OCI-LY3 (cell line): ENCODE measurements around the gene BRI3.

Experiments
- H2AFZ ChIP-seq: fragments of 200-600, 300-600 bp; shearing (Covaris generic); 2 replicates; pipeline ENCODE4 v1.6.0; 2014; ENCODE audit warnings: antibody characterized with exemption, low read depth, low read length
- H3K27ac ChIP-seq: fragments of 200-600, 300-600 bp; sonication (generic); 2 replicates; pipeline ENCODE4 v1.5.1; 2014; ENCODE audit warnings: mild to moderate bottlenecking, low read length, moderate library complexity, mixed read lengths
- H3K27me3 ChIP-seq: fragments of 200-600, 300-600 bp; sonication (generic); 2 replicates; pipeline ENCODE4 v1.6.1; 2014; ENCODE audit warnings: low read depth, low read length, mixed read lengths
- H3K36me3 ChIP-seq: fragments of 200-600, 300-600 bp; sonication (generic); replicated peaks from 2 replicates; pipeline ENCODE3; 2014; ENCODE audit warnings: low read depth, low read length, mixed read lengths
- H3K4me1 ChIP-seq: fragments of 300-600, 200-600 bp; sonication (generic); 2 replicates; pipeline ENCODE4 v1.6.1; 2014; ENCODE audit warnings: low read length, mixed read lengths
- H3K4me2 ChIP-seq: fragments of 200-600, 300-600 bp; sonication (generic); 2 replicates; pipeline ENCODE4 v1.6.1; 2014; ENCODE audit warnings: low read length, mixed read lengths
- H3K4me3 ChIP-seq: fragments of 300-600, 200-600 bp; sonication (generic); 2 replicates; pipeline ENCODE4 v1.5.1; 2014; ENCODE audit warnings: antibody characterized with exemption, mild to moderate bottlenecking, low read length, moderate library complexity
- H3K79me2 ChIP-seq: fragments of 300-600, 200-600 bp; shearing (Covaris generic); 2 replicates; pipeline ENCODE4 v1.6.1; 2014; ENCODE audit warnings: mild to moderate bottlenecking, low read length, mixed read lengths
- H3K9ac ChIP-seq: fragments of 300-600, 200-600 bp; shearing (Covaris generic); 2 replicates; pipeline ENCODE4 v1.6.0; 2014; ENCODE audit warnings: mild to moderate bottlenecking, low read length, moderate library complexity
- H3K9me3 ChIP-seq: fragments of 200-600, 300-600 bp; shearing (Covaris generic); 2 replicates; pipeline ENCODE4 v1.6.1; 2014; ENCODE audit warnings: low read length, mixed read lengths; ENCODE audit not compliant: insufficient read depth
- H4K20me1 ChIP-seq: fragments of 200-600, 300-600 bp; sonication (generic); 2 replicates; pipeline ENCODE4 v1.6.1; 2016; ENCODE audit warnings: low read length, mixed read lengths; ENCODE audit not compliant: insufficient read depth
- CTCF ChIP-seq: fragments of 200-600, 300-600 bp; sonication (generic); IDR thresholded peaks from 2 replicates; pipeline ENCODE4 v1.5.1; 2014; ENCODE audit warnings: antibody characterized with exemption, low read length, low read depth
- EZH2phosphoT487 ChIP-seq: fragments of 200-600 bp; shearing (Covaris generic); IDR thresholded peaks from 2 replicates; pipeline ENCODE4 v1.6.1; 2018; ENCODE audit warnings: antibody characterized with exemption, mixed run types, low read depth

Gene BRI3

DNA sequence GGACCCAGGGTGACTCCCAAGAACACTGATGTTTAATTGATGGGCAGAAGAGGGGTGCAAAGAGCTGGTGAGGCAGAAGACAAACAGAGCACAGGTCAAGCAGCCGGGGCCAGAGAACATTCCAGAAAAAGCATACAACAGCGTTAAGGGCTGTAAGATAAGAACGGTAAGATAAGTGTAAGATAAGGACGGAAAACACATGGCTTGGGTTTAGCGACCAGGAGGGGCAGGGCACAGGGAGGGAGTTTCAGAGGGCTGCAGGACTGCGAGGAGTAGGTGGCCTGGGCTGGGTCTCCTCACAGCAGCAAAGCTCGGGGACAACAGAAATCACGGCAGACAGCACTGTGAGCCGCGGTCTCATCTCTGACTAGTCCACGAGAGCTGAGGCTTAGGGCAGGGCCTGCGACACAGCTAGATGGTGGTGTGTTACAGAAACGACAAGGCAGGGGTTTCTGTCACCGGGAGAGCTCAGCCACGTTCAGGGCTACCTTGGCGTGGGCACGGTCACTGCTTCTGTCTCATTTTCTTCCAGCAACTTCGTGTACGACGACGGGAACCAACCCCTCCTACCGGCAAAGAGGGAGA lies 24.6 kb downstream of the BRI3 start:
- Histone ChIP-seq H4K20me1 (no peaks in the 10 kb centered on the region), H3K36me3 (no peaks in the 10 kb centered on the region)
- TF ChIP-seq EZH2phosphoT487 = no peak
- no peak for TF ChIP-seq CTCF

GRCh38 chr7:98307971-98308466 lies 26.5 kb downstream of the BRI3 start:
- no peak overlapping the region for H3K4me2 ChIP-seq
- H3K27ac ChIP-seq = no peak overlapping the region
- no peaks in the 10 kb centered on the region for H3K27me3 ChIP-seq
- H3K4me3 ChIP-seq = no peak overlapping the region
- no peaks in the 10 kb centered on the region for H3K36me3 ChIP-seq
- H3K9ac ChIP-seq = no peak overlapping the region
- peaks cover 7% of the 10 kb centered on the region; the same call in 1 of the 2 replicates for H3K4me1 ChIP-seq
- H3K9me3 ChIP-seq = no peaks in the 10 kb centered on the region
- H4K20me1 ChIP-seq = no peaks in the 10 kb centered on the region
- no peak overlapping the region for H2AFZ ChIP-seq
- no peak for TF ChIP-seq EZH2phosphoT487
- no peak for TF ChIP-seq CTCF
- no peaks in the 10 kb centered on the region for H3K79me2 ChIP-seq

More for the DNA sequence above, 24.6 kb downstream of the BRI3 start:
- Histone ChIP-seq H3K9ac (no peak overlapping the region), H3K27me3 (no peaks in the 10 kb centered on the region), H3K4me2 (no peak overlapping the region), H3K4me1 (no peaks in the 10 kb centered on the region), H3K27ac (no peak overlapping the region), H3K4me3 (no peak overlapping the region), H3K9me3 (no peaks in the 10 kb centered on the region), H2AFZ (no peak overlapping the region), H3K79me2 (no peaks in the 10 kb centered on the region)

GRCh38 chr7:98309566-98309965 lies 28.1 kb downstream of the BRI3 start:
- no peak overlapping the region for H3K4me2 ChIP-seq
- no peak for TF ChIP-seq EZH2phosphoT487
- TF ChIP-seq CTCF = no peak
- H3K36me3 ChIP-seq = no peaks in the 10 kb centered on the region
- no peak overlapping the region for H3K27ac ChIP-seq
- no peaks in the 10 kb centered on the region for H3K9me3 ChIP-seq
- H3K27me3 ChIP-seq = no peaks in the 10 kb centered on the region
- peaks cover 11% of the 10 kb centered on the region; the same call in 1 of the 2 replicates for H3K4me1 ChIP-seq
- no peaks in the 10 kb centered on the region for H3K79me2 ChIP-seq
- H3K9ac ChIP-seq = no peak overlapping the region
- no peaks in the 10 kb centered on the region for H4K20me1 ChIP-seq
- no peak overlapping the region for H2AFZ ChIP-seq
- H3K4me3 ChIP-seq = no peak overlapping the region

DNA sequence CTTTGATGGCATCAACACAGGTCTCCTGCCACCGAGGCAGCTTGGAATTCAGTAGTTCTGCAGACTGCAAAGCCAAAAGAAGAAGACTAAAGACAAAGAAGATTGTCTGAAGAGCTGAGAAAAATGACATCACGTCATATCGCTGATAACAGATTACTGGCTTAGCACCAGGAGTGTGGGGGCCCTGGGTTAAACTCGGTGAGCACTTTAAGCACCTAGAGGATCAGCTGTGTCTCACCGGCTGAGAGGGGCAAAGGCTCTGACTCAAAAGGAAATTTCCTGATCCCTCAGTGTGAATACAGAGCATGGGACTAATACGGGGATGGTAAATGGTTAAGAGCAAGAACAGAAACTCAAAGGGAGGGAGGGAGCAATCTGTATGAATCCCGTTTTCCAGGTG lies 30.7 kb downstream of the BRI3 start:
- no peak for TF ChIP-seq CTCF
- TF ChIP-seq EZH2phosphoT487 = no peak
- no peaks in the 10 kb centered on the region for H3K27me3 ChIP-seq
- no peak overlapping the region for H2AFZ ChIP-seq
- H3K4me3 ChIP-seq = no peak overlapping the region
- no peaks in the 10 kb centered on the region for H3K9me3 ChIP-seq
- no peaks in the 10 kb centered on the region for H4K20me1 ChIP-seq
- no peaks in the 10 kb centered on the region for H3K36me3 ChIP-seq
- H3K9ac ChIP-seq = no peak overlapping the region
- no peak overlapping the region for H3K27ac ChIP-seq
- H3K79me2 ChIP-seq = no peaks in the 10 kb centered on the region
- H3K4me2 ChIP-seq = no peak overlapping the region
- peaks cover 12% of the 10 kb centered on the region; the same call in 1 of the 2 replicates for H3K4me1 ChIP-seq
